Mesendoderm (in vitro differentiated cells): Measurements from ENCODE around the gene SLC35E1.

Experiments
- DNase-seq: peaks from one replicate; pipeline ENCODE4 v3.0.0; 2013
- H2AK5ac ChIP-seq: 2 replicates; pipeline ENCODE4 v1.6.1; 2013; ENCODE audit warnings: low read length, inconsistent platforms
- H2BK120ac ChIP-seq: 2 replicates; pipeline ENCODE4 v1.6.1; 2013; ENCODE audit warnings: low read depth, mild to moderate bottlenecking, low read length, moderate library complexity, mixed read lengths
- H2BK15ac ChIP-seq: replicated peaks from 2 replicates; pipeline ENCODE4 v1.6.1; 2013; ENCODE audit warnings: low read depth, mild to moderate bottlenecking, moderate library complexity
- H2BK5ac ChIP-seq: 2 replicates; pipeline ENCODE4 v1.6.1; 2013; ENCODE audit warnings: low read length, inconsistent platforms
- H3K18ac ChIP-seq: 2 replicates; pipeline ENCODE4 v1.6.1; 2013; ENCODE audit warnings: mild to moderate bottlenecking, low read length, mixed read lengths
- H3K23ac ChIP-seq: one replicate; pipeline ENCODE4 v1.6.1; 2013; ENCODE audit warnings: low read length
- H3K27ac ChIP-seq: 2 replicates; pipeline ENCODE4 v1.5.1; 2013; ENCODE audit warnings: low read depth, mild to moderate bottlenecking, inconsistent platforms, low read length, moderate library complexity
- H3K27me3 ChIP-seq: 2 replicates; pipeline ENCODE4 v1.6.1; 2013; ENCODE audit warnings: low read length, control low read depth, mild to moderate bottlenecking, inconsistent platforms; ENCODE audit not compliant: insufficient read depth, poor library complexity
- H3K36me3 ChIP-seq: 2 replicates; pipeline ENCODE4 v1.6.1; 2013; ENCODE audit warnings: low read length, inconsistent platforms; ENCODE audit not compliant: control insufficient read depth, insufficient read depth
- H3K4ac ChIP-seq: one replicate; pipeline ENCODE4 v1.6.1; 2013; ENCODE audit warnings: low read depth, mild to moderate bottlenecking, low read length, moderate library complexity
- H3K4me1 ChIP-seq: 2 replicates; pipeline ENCODE4 v1.6.1; 2013; ENCODE audit warnings: low read depth, low read length, inconsistent platforms; ENCODE audit not compliant: control insufficient read depth
- H3K4me2 ChIP-seq: 2 replicates; pipeline ENCODE4 v1.6.1; 2013; ENCODE audit warnings: low read length
- H3K4me3 ChIP-seq: 2 replicates; pipeline ENCODE4 v1.5.1; 2013; ENCODE audit warnings: mild to moderate bottlenecking, low read length
- H3K56ac ChIP-seq: one replicate; pipeline ENCODE4 v1.6.1; 2013; ENCODE audit warnings: low read length
- H3K79me1 ChIP-seq: 2 replicates; pipeline ENCODE4 v1.6.1; 2013; ENCODE audit warnings: low read length, inconsistent platforms
- H3K79me2 ChIP-seq: 2 replicates; pipeline ENCODE4 v1.6.1; 2013; ENCODE audit warnings: mild to moderate bottlenecking, low read length; ENCODE audit not compliant: control insufficient read depth, insufficient read depth
- H3K9ac ChIP-seq: 2 replicates; pipeline ENCODE4 v1.6.1; 2013; ENCODE audit warnings: low read length, inconsistent platforms
- H4K5ac ChIP-seq: one replicate; pipeline ENCODE4 v1.6.1; 2013; ENCODE audit warnings: low read length
- H4K8ac ChIP-seq: one replicate; pipeline ENCODE4 v1.6.1; 2013; ENCODE audit warnings: low read depth, mild to moderate bottlenecking, control low read depth, low read length, moderate library complexity
- WGBS: extraction: QIAGEN DNeasy Blood & Tissue Kit; methylation state at CpG from one replicate; pipeline ENCODE4 v1.1.7; 2013; ENCODE audit warnings: low lambda C conversion rate, missing lambda C conversion rate; ENCODE audit not compliant: insufficient coverage; ENCODE audit errors: extremely low coverage; 5-methylcytosine and 5-hydroxymethylcytosine counted together

SLC35E1 gene

DNA sequence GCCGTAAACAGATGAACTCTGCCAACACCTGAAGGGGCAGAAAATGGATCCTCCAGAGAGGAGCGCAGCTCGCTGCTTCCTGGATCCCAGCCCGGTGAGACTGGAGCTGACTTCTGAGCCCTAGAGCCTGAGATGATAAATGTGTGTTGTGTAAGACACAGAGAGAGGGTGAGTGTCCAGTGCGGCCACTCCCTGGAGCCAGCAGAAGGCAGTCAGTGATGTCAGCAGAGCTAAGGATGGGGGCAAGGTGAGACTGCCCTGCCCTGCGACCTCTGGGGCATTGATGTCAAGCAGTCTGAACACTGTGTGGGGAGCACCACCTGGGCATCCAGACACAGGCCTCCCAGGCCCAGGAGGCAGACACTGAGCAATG is 9.7 kb upstream of the SLC35E1 start:
- Histone ChIP-seq H3K27me3 (no peaks in the 10 kb centered on the region), H2AK5ac (no peak overlapping the region), H3K23ac (no peak overlapping the region), H3K4me3 (no peak overlapping the region), H3K27ac (no peak overlapping the region), H3K4me1 (peaks cover 8% of the 10 kb centered on the region), H3K18ac (no peak overlapping the region), H2BK5ac (no peak overlapping the region), H3K79me2 (peaks cover 73% of the 10 kb centered on the region), H3K56ac (no peak overlapping the region), H3K36me3 (peaks cover 4% of the 10 kb centered on the region), H4K8ac (no peak overlapping the region), H2BK15ac (no peak overlapping the region), H3K4me2 (no peak overlapping the region), H4K5ac (no peak overlapping the region), H3K9ac (no peak overlapping the region), H3K79me1 (peaks cover 55% of the 10 kb centered on the region), H2BK120ac (no peak overlapping the region), H3K4ac (no peak overlapping the region)
- no CpG with 5 or more reads among the region's 6 CpGs for WGBS
- no peak for DNase-seq

DNA sequence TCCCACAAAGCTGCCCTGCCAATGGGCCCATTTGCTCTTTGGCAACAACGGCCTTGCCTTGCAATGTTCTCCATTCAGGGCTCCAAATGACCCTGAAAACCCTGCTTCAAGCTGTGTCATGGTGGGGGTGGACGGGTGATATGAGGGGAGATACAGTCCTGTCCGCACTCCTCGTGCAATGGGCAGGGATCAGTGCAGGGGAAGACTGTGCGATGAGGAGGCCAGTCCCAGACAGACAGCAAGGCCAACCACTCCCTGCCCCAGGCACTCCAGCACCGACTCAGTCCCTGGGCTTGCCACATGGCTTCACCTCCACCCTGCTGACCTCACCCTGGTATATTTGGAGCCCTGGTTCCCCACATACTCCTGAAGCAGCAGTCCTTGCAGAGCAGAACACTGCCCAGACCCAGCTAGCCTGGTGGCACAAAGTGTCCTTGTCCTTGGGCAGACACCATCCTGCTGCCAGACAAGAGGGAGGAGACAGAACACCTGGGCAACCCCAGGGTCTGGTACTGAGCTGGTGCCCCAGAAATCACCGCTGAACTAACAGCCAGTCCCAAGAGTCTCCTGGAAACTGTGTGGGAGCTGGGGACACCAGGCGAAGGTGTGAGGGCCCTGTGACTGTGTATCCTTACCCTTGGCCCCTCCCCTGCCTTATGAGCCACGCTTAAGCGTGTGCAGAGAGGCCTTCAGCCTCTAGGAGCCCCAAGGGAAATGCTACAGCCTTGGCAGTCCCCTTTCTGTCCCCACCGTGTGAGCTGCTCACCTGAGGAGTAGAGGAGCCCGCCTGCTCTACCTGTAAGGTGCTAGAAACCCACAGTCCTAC is 9.1 kb upstream of the SLC35E1 start:
- Histone ChIP-seq H3K4me1 (peaks cover 7% of the 10 kb centered on the region), H3K4me2 (no peak overlapping the region), H2BK5ac (no peak overlapping the region), H3K27me3 (no peaks in the 10 kb centered on the region), H2AK5ac (no peak overlapping the region), H3K9ac (no peak overlapping the region), H3K56ac (no peak overlapping the region), H3K79me2 (peaks cover 68% of the 10 kb centered on the region), H3K4ac (no peak overlapping the region), H3K4me3 (no peak overlapping the region), H4K8ac (no peak overlapping the region), H3K79me1 (peaks cover 51% of the 10 kb centered on the region), H2BK15ac (no peak overlapping the region), H2BK120ac (no peak overlapping the region), H3K36me3 (peaks cover 4% of the 10 kb centered on the region), H3K18ac (no peak overlapping the region), H3K27ac (no peak overlapping the region), H4K5ac (no peak overlapping the region), H3K23ac (no peak overlapping the region)
- WGBS = no CpG with 5 or more reads among the region's 12 CpGs
- no peak for DNase-seq

DNA sequence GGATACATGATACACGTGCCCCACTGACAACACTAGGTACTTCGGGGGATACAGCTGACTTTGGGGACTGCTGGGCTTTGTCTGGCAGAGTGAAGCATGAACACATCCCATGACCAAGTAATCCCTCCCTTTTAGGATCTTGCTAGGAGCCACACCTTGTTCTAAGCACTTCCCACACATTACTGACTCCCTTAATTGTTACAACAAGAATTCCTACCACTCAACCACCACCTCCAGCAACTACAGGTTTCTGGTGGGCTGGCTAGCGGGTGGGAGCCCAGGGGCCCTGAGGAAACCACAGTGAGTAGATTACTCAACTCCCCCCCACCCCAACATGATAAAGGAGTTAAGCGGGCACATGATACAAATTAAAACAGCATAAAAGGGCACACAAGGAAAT is 7.2 kb upstream of the SLC35E1 start:
- Histone ChIP-seq H2AK5ac (no peak overlapping the region), H3K9ac (no peak overlapping the region), H3K36me3 (peaks cover 4% of the 10 kb centered on the region), H3K23ac (no peak overlapping the region), H4K8ac (no peak overlapping the region), H3K79me2 (peaks cover 60% of the 10 kb centered on the region), H3K56ac (no peak overlapping the region), H3K79me1 (peaks cover 48% of the 10 kb centered on the region), H2BK15ac (no peak overlapping the region), H3K4me1 (peaks cover 1% of the 10 kb centered on the region), H2BK120ac (no peak overlapping the region), H4K5ac (no peak overlapping the region), H3K4me2 (no peak overlapping the region), H3K27me3 (no peaks in the 10 kb centered on the region), H3K18ac (no peak overlapping the region), H3K4me3 (no peak overlapping the region), H3K4ac (no peak overlapping the region), H3K27ac (no peak overlapping the region), H2BK5ac (no peak overlapping the region)
- WGBS = no CpG with 5 or more reads among the region's 4 CpGs
- no peak for DNase-seq

DNA sequence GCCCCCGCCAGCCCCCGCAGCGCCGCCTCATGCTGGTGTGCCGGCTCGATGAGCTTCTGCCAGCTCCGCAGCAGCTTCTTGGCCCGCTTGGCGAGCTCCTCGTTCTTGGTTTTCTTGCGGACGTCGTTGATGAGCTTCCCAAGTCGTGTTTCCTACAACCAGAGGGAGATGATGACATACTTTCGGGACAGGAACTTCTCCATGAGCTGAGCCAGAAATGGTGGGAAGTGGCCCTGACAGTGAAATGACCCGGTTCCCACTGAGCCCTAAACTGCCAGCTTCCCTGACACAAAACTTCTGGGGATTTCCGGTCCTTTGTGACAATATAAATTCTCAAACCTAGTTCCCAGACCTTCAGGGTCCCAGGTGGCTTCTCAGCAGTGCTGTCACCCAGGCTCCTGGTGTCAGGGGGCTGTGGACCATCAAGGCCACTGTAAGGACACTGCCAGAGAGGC is 5.3 kb upstream of the SLC35E1 start:
- no peak overlapping the region for H2BK5ac ChIP-seq
- H3K23ac ChIP-seq = no peak overlapping the region
- H3K79me1 ChIP-seq = peaks cover 51% of the 10 kb centered on the region
- H4K5ac ChIP-seq = no peak overlapping the region
- peaks cover 60% of the 10 kb centered on the region for H3K79me2 ChIP-seq
- no peak overlapping the region for H2BK120ac ChIP-seq
- no peak overlapping the region for H3K18ac ChIP-seq
- H3K4ac ChIP-seq = no peak overlapping the region
- H2AK5ac ChIP-seq = no peak overlapping the region
- H3K9ac ChIP-seq = no peak overlapping the region
- no peak overlapping the region for H3K27ac ChIP-seq
- no peak for DNase-seq
- H3K4me1 ChIP-seq = no peaks in the 10 kb centered on the region
- H4K8ac ChIP-seq = no peak overlapping the region
- H3K36me3 ChIP-seq = peaks cover 4% of the 10 kb centered on the region
- H3K27me3 ChIP-seq = no peaks in the 10 kb centered on the region
- H3K4me3 ChIP-seq = no peak overlapping the region
- H3K56ac ChIP-seq = no peak overlapping the region
- H3K4me2 ChIP-seq = no peak overlapping the region
- no CpG with 5 or more reads among the region's 17 CpGs for WGBS
- H2BK15ac ChIP-seq = no peak overlapping the region

DNA sequence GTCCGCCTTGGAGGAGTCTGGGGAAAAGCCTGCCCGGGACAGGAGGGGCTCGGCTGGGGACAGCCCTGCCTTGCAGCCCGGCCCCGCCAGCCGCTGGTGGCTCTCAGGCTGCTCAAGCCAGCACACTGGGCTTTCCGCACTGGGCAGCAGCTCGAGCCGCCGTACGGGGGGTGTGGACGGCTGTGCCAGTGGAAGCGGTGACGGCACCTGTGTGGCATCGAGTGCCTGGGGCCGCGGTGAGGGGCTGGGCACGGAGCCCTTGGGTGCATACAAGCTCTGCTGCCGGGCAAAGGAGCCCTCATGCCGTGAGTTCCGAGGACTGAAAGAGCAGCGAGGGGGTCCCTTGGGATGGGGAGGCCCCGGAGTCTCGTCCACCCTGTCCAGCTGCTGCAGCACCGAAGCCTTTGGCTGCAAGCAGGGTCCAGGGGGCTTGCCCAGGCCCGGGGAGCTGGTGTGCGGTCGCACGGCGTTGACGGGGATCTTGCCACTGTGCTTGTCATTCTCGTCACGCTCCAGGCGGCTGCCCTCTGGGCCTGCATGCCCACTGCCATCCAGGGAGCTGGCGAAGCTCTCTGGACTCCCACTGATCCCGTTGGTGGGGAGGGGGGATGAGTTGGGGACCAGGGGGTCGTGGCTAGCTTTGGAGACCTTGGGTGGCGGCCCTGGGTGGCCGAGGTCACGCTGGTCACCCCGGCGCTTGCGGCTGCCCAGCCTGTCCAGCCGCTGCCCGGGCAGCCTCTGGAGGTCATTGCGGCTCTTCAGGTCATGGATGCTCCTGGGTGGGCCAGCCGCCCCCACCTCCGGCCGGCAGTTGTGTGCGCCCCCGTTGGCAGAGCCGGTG is 4.7 kb upstream of the SLC35E1 start:
- Histone ChIP-seq H3K27me3 (no peaks in the 10 kb centered on the region), H3K9ac (no peak overlapping the region), H3K27ac (no peak overlapping the region), H4K5ac (no peak overlapping the region), H2BK120ac (no peak overlapping the region), H3K23ac (no peak overlapping the region), H3K4me3 (no peak overlapping the region), H3K79me2 (peaks cover 54% of the 10 kb centered on the region), H2BK5ac (no peak overlapping the region), H3K4me1 (no peaks in the 10 kb centered on the region), H3K4me2 (no peak overlapping the region), H3K36me3 (peaks cover 4% of the 10 kb centered on the region), H2AK5ac (no peak overlapping the region), H3K56ac (no peak overlapping the region), H3K18ac (no peak overlapping the region), H3K4ac (no peak overlapping the region), H2BK15ac (no peak overlapping the region), H3K79me1 (peaks cover 45% of the 10 kb centered on the region), H4K8ac (no peak overlapping the region)
- no peak for DNase-seq
- WGBS = no CpG with 5 or more reads among the region's 52 CpGs
